Left lung (tissue), 10 donors: ENCODE data around the gene WRNIP1. TPM values are rescaled to one million over a fixed set of nuclear protein-coding genes. Genes with fewer than 3 reads are reported as not detected.

Experiments used
- ATAC-seq: fragments of 200-7000 bp; cut with Tn5 transposase; one replicate; pipeline ENCODE4 v1.9.1; 2020; ENCODE audit warnings: moderate library complexity
- DNase-seq, 4 donors: peaks; one replicate each; pipeline ENCODE4 v3.0.0-alpha.2; 2013 to 2020
- H3K27ac ChIP-seq, 2 donors: fragments of 200-600 bp; sonication (generic) in 1 of 2; one replicate each; pipeline versions ENCODE4 v1.5.0 to v1.8.0; 2020 to 2021
- H3K27me3 ChIP-seq, 2 donors: fragments of 200-600 bp; sonication (generic) in 1 of 2; one replicate each; pipeline versions ENCODE4 v1.5.0 to v1.8.0; 2020 to 2021
- H3K36me3 ChIP-seq, 2 donors: fragments of 200-600 bp; sonication (generic) in 1 of 2; one replicate each; pipeline versions ENCODE4 v1.5.0 to v1.8.0; 2020 to 2021
- H3K4me1 ChIP-seq, 2 donors: fragments of 200-600 bp; one replicate each; pipeline ENCODE4 v1.8.0; 2021
- H3K4me3 ChIP-seq, 2 donors: fragments of 200-600 bp; sonication (generic) in 1 of 2; one replicate each; pipeline versions ENCODE4 v1.5.0 to v1.8.0; 2020 to 2021; ENCODE audit warnings: mild to moderate bottlenecking in 1 of 2
- H3K9me3 ChIP-seq, 2 donors: fragments of 200-600 bp; sonication (generic) in 1 of 2; one replicate each; pipeline versions ENCODE4 v1.5.0 to v1.8.0; 2020 to 2021
- CTCF ChIP-seq, 2 donors: fragments of 200-600 bp; sonication (generic) in 1 of 2; IDR thresholded peaks; one replicate each; pipeline versions ENCODE4 v1.5.0 to v1.8.0; 2021; ENCODE audit warnings: antibody characterized with exemption in 2 of 2
- intact Hi-C, 2 donors: fragments of 100-400 bp; cut with DNase I; formaldehyde crosslinking; loops; one replicate each; pipeline versions ENCODE4 v1.11.2 to v1.14.2; 2022
- polyA plus RNA-seq, 6 donors: library from polyadenylated mRNA; unstranded; fragments of 120-200 nt; gene quantifications; one replicate each; pipeline ENCODE4 v1.2.1, GENCODE V29; 2013; ENCODE audit not compliant: insufficient read length in 6 of 6
- total RNA-seq, 2 donors: library from RNA; stranded (reverse); fragmentation: NEBNext Ultra II Directional; extraction: Animal tissue kit (Norgen Biotek cat#: 25700); gene quantifications; one replicate each; pipeline ENCODE4 v1.2.1, GENCODE V29; 2021
- donor health status: DM: no; HTN: yes; CAD: no.
- donor health status: DM: no; HTN: no; CAD: no.

WRNIP1 gene
- total and polyA plus RNA-seq, 8 donors, result 34.9 to 51.6 (median 49.0) TPM

GRCh38 chr6:2770171-2770570 is 5.0 kb downstream of the WRNIP1 start:
- intact Hi-C loops, result no loop called here
- no peak for ATAC-seq
- no peak for TF ChIP-seq CTCF (IDR thresholded peaks at IDR 0.05)
- peaks cover 0 to 29% of the 10 kb centered on the region in 2 donors for H3K36me3 ChIP-seq
- no peaks in the 10 kb centered on the region for H3K27me3 ChIP-seq
- H3K27ac ChIP-seq, result peak overlapping the region; percentile 18 to 34
- H3K4me3 ChIP-seq, result peak overlapping the region in 1 of 2 donors; percentile 6
- peaks cover 14 to 62% of the 10 kb centered on the region in 2 donors for H3K4me1 ChIP-seq
- no peak for DNase-seq
- no peaks in the 10 kb centered on the region for H3K9me3 ChIP-seq

GRCh38 chr6:2771079-2771478 is 5.9 kb downstream of the WRNIP1 start:
- intact Hi-C loops, result no loop called here
- H3K9me3 ChIP-seq, result no peaks in the 10 kb centered on the region
- DNase-seq (no peak), ATAC-seq (no peak)
- no peak overlapping the region for H3K4me3 ChIP-seq
- peaks cover 14 to 62% of the 10 kb centered on the region in 2 donors for H3K4me1 ChIP-seq
- peak overlapping the region in 1 of 2 donors; percentile 18 for H3K27ac ChIP-seq
- no peaks in the 10 kb centered on the region for H3K27me3 ChIP-seq
- H3K36me3 ChIP-seq, result peaks cover 0 to 29% of the 10 kb centered on the region in 2 donors
- no peak for TF ChIP-seq CTCF (IDR thresholded peaks at IDR 0.05)

GRCh38 chr6:2772840-2773239 is 7.6 kb downstream of the WRNIP1 start:
- Histone ChIP-seq H3K27ac (no peak overlapping the region), H3K36me3 (peaks cover 0 to 29% of the 10 kb centered on the region in 2 donors), H3K4me3 (no peak overlapping the region), H3K9me3 (no peaks in the 10 kb centered on the region), H3K27me3 (no peaks in the 10 kb centered on the region), H3K4me1 (peaks cover 10 to 47% of the 10 kb centered on the region in 2 donors)
- intact Hi-C loops, result no loop called here
- DNase-seq (no peak), ATAC-seq (no peak)
- no peak for TF ChIP-seq CTCF (IDR thresholded peaks at IDR 0.05)

GRCh38 chr6:2773449-2773848 is 8.3 kb downstream of the WRNIP1 start:
- no peak for DNase-seq
- H3K36me3 ChIP-seq, result peaks cover 0 to 36% of the 10 kb centered on the region in 2 donors
- H3K4me1 ChIP-seq, result peaks cover 4 to 41% of the 10 kb centered on the region in 2 donors
- ATAC-seq, result no peak
- intact Hi-C loops, result no loop called here
- no peak for TF ChIP-seq CTCF (IDR thresholded peaks at IDR 0.05)
- H3K9me3 ChIP-seq, result no peaks in the 10 kb centered on the region
- no peak overlapping the region for H3K27ac ChIP-seq
- H3K27me3 ChIP-seq, result no peaks in the 10 kb centered on the region
- no peak overlapping the region for H3K4me3 ChIP-seq

- no peaks in the 10 kb centered on the region for H3K27me3 ChIP-seq
- H3K4me3 ChIP-seq, result no peak overlapping the region
- ATAC-seq (no peak), DNase-seq (no peak)
- H3K9me3 ChIP-seq, result no peaks in the 10 kb centered on the region
- peaks cover 0 to 26% of the 10 kb centered on the region in 2 donors for H3K4me1 ChIP-seq
- H3K27ac ChIP-seq, result no peak overlapping the region
- TF ChIP-seq CTCF (IDR thresholded peaks at IDR 0.05), result no peak
- intact Hi-C loops, result no loop called here
- H3K36me3 ChIP-seq, result peaks cover 0 to 50% of the 10 kb centered on the region in 2 donors
These were observed 9.8 kb downstream of the WRNIP1 start for GRCh38 chr6:2775003-2775402.
